ENCODE data around the gene UNC79.

UNC79 gene

GRCh38 chr14:93638790-93639189, 208.1 kb downstream of the UNC79 start:
- no peak overlapping the region for H3K27ac ChIP-seq
- H3K4me3 ChIP-seq (ENCODE audit: low read depth, low read length) = no peak overlapping the region
- no peak for TF ChIP-seq CTCF (IDR thresholded peaks at IDR 0.05; ENCODE audit: low read depth, low read length, missing control alignments)
- no peaks in the 10 kb centered on the region for H3K36me3 ChIP-seq (replicated peaks)
- DNase-seq = no peak
- no peaks in the 10 kb centered on the region for H3K27me3 ChIP-seq (replicated peaks)
- in situ Hi-C loops (cut with HindIII; ENCODE audit: low pct_ligation_motif_present, low sequenced_read_pairs) = no loop called here

GRCh38 chr14:93643127-93643526, 212.4 kb downstream of the UNC79 start:
- no peak for TF ChIP-seq CTCF (IDR thresholded peaks at IDR 0.05; ENCODE audit: low read depth, low read length, missing control alignments)
- H3K4me3 ChIP-seq (ENCODE audit: low read depth, low read length) = no peak overlapping the region
- no peak overlapping the region for H3K27ac ChIP-seq
- no peak for DNase-seq
- in situ Hi-C loops (cut with HindIII; ENCODE audit: low pct_ligation_motif_present, low sequenced_read_pairs) = no loop called here
- no peaks in the 10 kb centered on the region for H3K36me3 ChIP-seq (replicated peaks)
- H3K27me3 ChIP-seq (replicated peaks) = no peaks in the 10 kb centered on the region

GRCh38 chr14:93643676-93644075, 212.9 kb downstream of the UNC79 start:
- no peak overlapping the region for H3K4me3 ChIP-seq (ENCODE audit: low read depth, low read length)
- no peak overlapping the region for H3K27ac ChIP-seq
- H3K36me3 ChIP-seq (replicated peaks) = no peaks in the 10 kb centered on the region
- no peaks in the 10 kb centered on the region for H3K27me3 ChIP-seq (replicated peaks)
- in situ Hi-C loops (cut with HindIII; ENCODE audit: low pct_ligation_motif_present, low sequenced_read_pairs) = no loop called here
- no peak for DNase-seq
- no peak for TF ChIP-seq CTCF (IDR thresholded peaks at IDR 0.05; ENCODE audit: low read depth, low read length, missing control alignments)

- no peak for TF ChIP-seq CTCF (IDR thresholded peaks at IDR 0.05; ENCODE audit: low read depth, low read length, missing control alignments)
- in situ Hi-C loops (cut with HindIII; ENCODE audit: low pct_ligation_motif_present, low sequenced_read_pairs) = no loop called here
Measured at GRCh38 chr14:93645200-93645599, 214.5 kb downstream of the UNC79 start.

GRCh38 chr14:93648440-93649168, 217.9 kb downstream of the UNC79 start:
- peak; percentile 3 for DNase-seq
- in situ Hi-C loops (cut with HindIII; ENCODE audit: low pct_ligation_motif_present, low sequenced_read_pairs) = no loop called here
- Histone ChIP-seq H3K4me3 (ENCODE audit: low read depth, low read length) (no peak overlapping the region), H3K27me3 (replicated peaks) (no peaks in the 10 kb centered on the region), H3K36me3 (replicated peaks) (no peaks in the 10 kb centered on the region), H3K27ac (no peak overlapping the region)
- TF ChIP-seq CTCF (IDR thresholded peaks at IDR 0.05; ENCODE audit: low read depth, low read length, missing control alignments) = peak; percentile 33

More at GRCh38 chr14:93645200-93645599, 214.5 kb downstream of the UNC79 start:
- H3K27me3 ChIP-seq (replicated peaks) = no peaks in the 10 kb centered on the region
- no peak overlapping the region for H3K27ac ChIP-seq
- H3K36me3 ChIP-seq (replicated peaks) = no peaks in the 10 kb centered on the region
- H3K4me3 ChIP-seq (ENCODE audit: low read depth, low read length) = no peak overlapping the region
- DNase-seq = no peak

- in situ Hi-C loops (cut with HindIII; ENCODE audit: low pct_ligation_motif_present, low sequenced_read_pairs) = no loop called here
- no peak for TF ChIP-seq CTCF (IDR thresholded peaks at IDR 0.05; ENCODE audit: low read depth, low read length, missing control alignments)
- Histone ChIP-seq H3K4me3 (ENCODE audit: low read depth, low read length) (no peak overlapping the region), H3K27ac (no peak overlapping the region), H3K27me3 (replicated peaks) (no peaks in the 10 kb centered on the region), H3K36me3 (replicated peaks) (no peaks in the 10 kb centered on the region)
- DNase-seq = no peak
Measured at GRCh38 chr14:93654599-93654998, 223.9 kb downstream of the UNC79 start.
